Cortex of kidney (tissue), 1 donor: ENCODE measurements around the gene DYNC2I2.
"Not testable (repeated sequence)": the region's sequence is repeated elsewhere in the genome, so short reads cannot be mapped to it uniquely, and the experiment has no call there.

Experiments
- DNase-seq: peaks from one replicate; lab custom pipeline; 2025; lab: John Stamatoyannopoulos, UW

Gene DYNC2I2

GRCh38 chr9:128615571-128615970 lies 41.1 kb downstream of the DYNC2I2 start:
- DNase-seq, result no peak

- no peak for DNase-seq
Measured at GRCh38 chr9:128614728-128615127, 41.9 kb downstream of the DYNC2I2 start.

GRCh38 chr9:128611600-128612394 lies 44.9 kb downstream of the DYNC2I2 start:
- DNase-seq, result no peak

- DNase-seq, result no peak
Measured at GRCh38 chr9:128610897-128611296, 45.8 kb downstream of the DYNC2I2 start.

GRCh38 chr9:128607642-128608350 lies 48.9 kb downstream of the DYNC2I2 start:
- DNase-seq, result no peak

GRCh38 chr9:128603697-128604096 lies 53.0 kb downstream of the DYNC2I2 start:
- DNase-seq, result no peak

- no peak for DNase-seq
Measured at GRCh38 chr9:128600099-128600498, 56.5 kb downstream of the DYNC2I2 start.

GRCh38 chr9:128595471-128595870 lies 61.2 kb downstream of the DYNC2I2 start:
- no peak for DNase-seq

GRCh38 chr9:128593856-128594255 lies 62.8 kb downstream of the DYNC2I2 start:
- DNase-seq, result no peak

- DNase-seq, result no peak
Measured at GRCh38 chr9:128593039-128593438, 63.6 kb downstream of the DYNC2I2 start.

- DNase-seq, result no peak
Measured at GRCh38 chr9:128588581-128589233, 67.9 kb downstream of the DYNC2I2 start.

GRCh38 chr9:128587453-128587852 lies 69.2 kb downstream of the DYNC2I2 start:
- no peak for DNase-seq

GRCh38 chr9:128586934-128587333 lies 69.7 kb downstream of the DYNC2I2 start:
- not testable (repeated sequence) for DNase-seq

GRCh38 chr9:128585155-128585554 lies 71.5 kb downstream of the DYNC2I2 start:
- not testable (repeated sequence) for DNase-seq
